Hepatocyte (in vitro differentiated cells): ENCODE results near the gene LRRC47. TPM values are rescaled to one million over a fixed set of nuclear protein-coding genes. Genes with fewer than 3 reads are reported as not detected.

Experiments
- DNase-seq: peaks from one replicate; pipeline ENCODE4 v3.0.0-alpha.2; 2016; ENCODE audit warnings: low spot score
- H2AFZ ChIP-seq: fragments of 200-600 bp; sonication (generic); 2 replicates; pipeline ENCODE4 v1.6.0; 2016; ENCODE audit warnings: antibody characterized with exemption, mild to moderate bottlenecking
- H3K27ac ChIP-seq: fragments of 200-600 bp; sonication (generic); 2 replicates; pipeline ENCODE4 v1.5.1; 2016; ENCODE audit warnings: mild to moderate bottlenecking
- H3K27me3 ChIP-seq: fragments of 200-600 bp; sonication (generic); 2 replicates; pipeline ENCODE4 v1.6.1; 2016
- H3K36me3 ChIP-seq: fragments of 200-600 bp; sonication (generic); replicated peaks from 2 replicates; pipeline ENCODE4 v1.5.1; 2016; ENCODE audit warnings: low read depth; ENCODE audit not compliant: insufficient read depth
- H3K4me1 ChIP-seq: fragments of 200-600 bp; sonication (generic); 2 replicates; pipeline ENCODE4 v1.5.1; 2016; ENCODE audit warnings: mild to moderate bottlenecking, moderate library complexity; ENCODE audit not compliant: insufficient read depth
- H3K4me2 ChIP-seq: fragments of 200-600 bp; sonication (generic); 2 replicates; pipeline ENCODE4 v1.6.0; 2016
- H3K4me3 ChIP-seq: fragments of 200-600 bp; sonication (generic); 2 replicates; pipeline ENCODE4 v1.5.1; 2016; ENCODE audit warnings: mild to moderate bottlenecking
- H3K79me2 ChIP-seq: fragments of 200-600 bp; sonication (generic); 2 replicates; pipeline ENCODE4 v1.6.0; 2017; ENCODE audit warnings: mild to moderate bottlenecking
- H3K9me2 ChIP-seq: fragments of 200-600 bp; sonication (generic); replicated peaks from 2 replicates; pipeline ENCODE4 v1.6.0; 2017; ENCODE audit warnings: mild to moderate bottlenecking; ENCODE audit not compliant: insufficient read depth
- H3K9me3 ChIP-seq: fragments of 200-600 bp; sonication (generic); 2 replicates; pipeline ENCODE4 v1.5.1; 2016; ENCODE audit warnings: low read depth, mild to moderate bottlenecking
- H4K20me1 ChIP-seq: fragments of 200-600 bp; sonication (generic); 2 replicates; pipeline ENCODE4 v1.6.0; 2016; ENCODE audit warnings: mild to moderate bottlenecking; ENCODE audit not compliant: insufficient read depth, poor library complexity, severe bottlenecking
- CTCF ChIP-seq: fragments of 200-600 bp; sonication (generic); IDR thresholded peaks from 2 replicates; pipeline ENCODE4 v1.5.1; 2016; ENCODE audit warnings: antibody characterized with exemption, mild to moderate bottlenecking; ENCODE audit not compliant: poor library complexity
- EZH2 ChIP-seq: fragments of 200-600 bp; sonication (generic); IDR thresholded peaks from 2 replicates; pipeline ENCODE4 v1.6.1; 2016; ENCODE audit warnings: antibody characterized with exemption, mild to moderate bottlenecking, borderline replicate concordance
- EZH2phosphoT487 ChIP-seq: fragments of 200-600 bp; sonication (generic); IDR thresholded peaks from one replicate; pipeline ENCODE4 v1.6.1; 2018; ENCODE audit warnings: antibody characterized with exemption, mild to moderate bottlenecking, low read depth, moderate library complexity; ENCODE audit not compliant: unreplicated experiment, severe bottlenecking
- WGBS: methylation state at CpG from one replicate; pipeline ENCODE4 v1.1.6; 2016; ENCODE audit warnings: low lambda C conversion rate; ENCODE audit errors: missing lambda C conversion rate; 5-methylcytosine and 5-hydroxymethylcytosine counted together
- polyA plus RNA-seq: library from polyadenylated mRNA; unstranded; fragments of >200 nt; fragmentation: Nextera tagmentation; extraction: Ambion mirVana; gene quantifications from 2 replicates; pipeline ENCODE4 v1.2.1, GENCODE V29; 2016
- total RNA-seq: library from RNA; depleted of rRNA; stranded (reverse); fragments of >200 nt; gene quantifications from 2 replicates; pipeline ENCODE4 v1.2.3, GENCODE V29; 2014

LRRC47 gene
- total and polyA plus RNA-seq, 2 experiments from 2014 or later = 36.2 to 38.8 TPM

DNA sequence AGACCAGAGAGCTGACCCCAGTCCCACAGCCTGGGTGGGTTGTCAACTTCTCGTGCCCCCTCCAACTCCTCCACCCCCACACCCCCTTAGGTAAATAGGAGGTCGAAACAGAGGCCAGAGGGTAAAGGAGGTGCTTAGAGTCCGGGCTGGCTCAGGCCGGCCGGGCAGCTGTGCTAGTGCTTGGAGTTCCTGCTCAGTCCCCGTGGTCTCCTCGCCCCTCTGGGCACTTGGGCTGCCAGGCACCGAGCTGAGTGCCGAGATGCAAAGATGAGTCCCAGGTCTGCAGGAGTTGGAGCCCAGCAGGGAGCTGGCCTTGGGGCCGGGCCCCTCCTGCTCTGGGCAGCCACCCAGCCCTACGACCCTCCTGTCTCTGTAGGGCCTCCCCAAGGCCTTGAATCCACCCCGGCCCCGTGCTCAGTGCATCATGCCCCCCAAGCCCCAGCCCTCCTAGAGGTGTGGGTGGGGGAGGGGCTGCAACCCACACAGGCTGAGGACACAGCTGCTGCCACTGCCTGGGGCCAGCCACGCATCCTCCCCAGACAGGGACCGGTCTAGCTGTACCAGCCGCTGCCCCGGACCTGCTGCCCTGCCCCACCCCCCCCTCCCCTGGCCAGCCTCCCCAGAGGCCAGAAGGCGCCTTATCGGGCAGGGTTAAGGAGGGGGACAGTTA lies 21.9 kb downstream of the LRRC47 start:
- no peak for DNase-seq
- H3K4me3 ChIP-seq = no peak overlapping the region
- H3K4me1 ChIP-seq = peaks cover 41% of the 10 kb centered on the region
- H2AFZ ChIP-seq = no peak overlapping the region
- WGBS = 69% methylated on average over 13 of the region's 19 CpGs
- no peaks in the 10 kb centered on the region for H3K36me3 ChIP-seq
- H3K27me3 ChIP-seq = no peaks in the 10 kb centered on the region
- no peaks in the 10 kb centered on the region for H3K9me3 ChIP-seq
- no peak overlapping the region for H3K27ac ChIP-seq
- no peaks in the 10 kb centered on the region for H4K20me1 ChIP-seq
- TF ChIP-seq EZH2 (no peak), EZH2phosphoT487 (no peak), CTCF (no peak)
- no peaks in the 10 kb centered on the region for H3K79me2 ChIP-seq
- peak overlapping the region; percentile 98 for H3K4me2 ChIP-seq
- no peaks in the 10 kb centered on the region for H3K9me2 ChIP-seq

GRCh38 chr1:3773572-3774275 lies 22.6 kb downstream of the LRRC47 start:
- H3K27ac ChIP-seq = peak overlapping the region; percentile 67
- 74% methylated on average over 16 of the region's 16 CpGs for WGBS

DNA sequence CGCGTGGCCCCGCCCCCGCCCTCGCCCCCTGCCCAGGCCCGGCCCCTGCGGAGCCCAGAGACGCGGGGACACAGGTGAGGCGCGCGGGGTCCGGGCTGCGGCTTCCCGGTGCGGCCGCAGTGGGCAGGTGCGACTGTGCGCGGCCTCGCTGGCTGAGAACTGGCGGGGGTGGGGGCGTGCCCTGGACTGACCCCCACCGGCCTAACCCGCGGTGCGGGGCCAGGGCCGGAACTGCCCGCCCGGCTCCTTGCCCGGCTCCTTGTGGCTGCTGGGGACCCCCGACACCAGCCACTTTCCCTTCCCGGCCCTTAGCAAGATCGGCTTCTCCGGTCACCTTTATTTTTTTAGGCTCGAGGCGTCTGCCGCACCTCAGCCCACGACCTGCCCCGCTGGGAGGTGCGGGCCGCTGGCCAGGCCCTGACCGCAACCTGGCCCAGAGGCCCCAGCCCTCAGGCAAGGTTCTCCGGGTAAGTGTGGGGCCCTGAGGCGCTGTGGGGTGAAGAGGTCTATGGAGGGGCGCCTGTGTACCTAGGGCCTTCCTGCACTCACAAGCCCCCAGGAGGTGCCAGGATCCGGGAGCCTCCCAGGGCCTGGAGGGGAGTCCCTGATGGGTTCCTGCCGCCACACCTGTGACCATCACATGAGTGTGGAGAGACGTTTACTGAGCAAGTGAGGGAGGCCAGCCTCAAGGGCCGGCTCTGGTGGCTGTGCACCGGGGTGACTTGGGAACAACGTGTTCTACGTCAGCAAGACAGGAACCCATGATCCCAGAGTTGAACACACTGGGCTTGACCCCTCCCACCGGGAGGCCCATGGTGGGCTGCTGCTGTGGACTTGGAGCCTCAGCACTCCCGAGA lies 23.4 kb downstream of the LRRC47 start, which contains the start of gene SMIM1:
Gene SMIM1 (plus strand): TSS at position 35 of the 857 bp plus-strand sequence. CDS start 2,625 bp downstream, outside the sequence.
- peak within 1 kb of the TSS; percentile 67 for H3K27ac ChIP-seq
- WGBS = 28% methylated on average over 32 of the region's 55 CpGs

More at GRCh38 chr1:3773572-3774275, 22.6 kb downstream of the LRRC47 start:
- Histone ChIP-seq H2AFZ (no peak overlapping the region), H3K9me2 (no peaks in the 10 kb centered on the region), H4K20me1 (no peaks in the 10 kb centered on the region), H3K4me1 (peaks cover 41% of the 10 kb centered on the region), H3K79me2 (no peaks in the 10 kb centered on the region), H3K27me3 (no peaks in the 10 kb centered on the region), H3K36me3 (no peaks in the 10 kb centered on the region), H3K9me3 (no peaks in the 10 kb centered on the region), H3K4me3 (no peak overlapping the region), H3K4me2 (peak overlapping the region; percentile 98)
- no peak for DNase-seq
- TF ChIP-seq CTCF (no peak), EZH2 (no peak), EZH2phosphoT487 (no peak)

More for the DNA sequence above, 23.4 kb downstream of the LRRC47 start, which contains the start of gene SMIM1:
- H3K79me2 ChIP-seq = no peaks in the 10 kb centered on the region
- peaks cover 41% of the 10 kb centered on the region for H3K4me1 ChIP-seq
- peak within 1 kb of the TSS; percentile 77 for H2AFZ ChIP-seq
- no peaks in the 10 kb centered on the region for H3K36me3 ChIP-seq
- no peaks in the 10 kb centered on the region for H3K9me3 ChIP-seq
- H3K4me2 ChIP-seq = peak within 1 kb of the TSS; percentile 98
- no peaks in the 10 kb centered on the region for H4K20me1 ChIP-seq
- peak; percentile 56 for DNase-seq
- TF ChIP-seq EZH2phosphoT487 (no peak), CTCF (no peak), EZH2 (no peak)
- no peaks in the 10 kb centered on the region for H3K27me3 ChIP-seq
- peak within 1 kb of the TSS; percentile 80 for H3K4me3 ChIP-seq
- no peaks in the 10 kb centered on the region for H3K9me2 ChIP-seq
